Heart left ventricle (tissue), 16 donors: Measurements from ENCODE around the gene BCR. TPM values are rescaled to one million over a fixed set of nuclear protein-coding genes. Genes with fewer than 3 reads are reported as not detected.
"Not testable (repeated sequence)": the region's sequence is repeated elsewhere in the genome, so short reads cannot be mapped to it uniquely, and the experiment has no call there.

Experiments
- ATAC-seq, 4 donors: fragments of 200-7000 bp; cut with Tn5 transposase; one replicate each; pipeline ENCODE4 v1.9.1; 2020 to 2022; ENCODE audit warnings: moderate library complexity in 4 of 4, mild to moderate bottlenecking in 3 of 4, moderate number of reproducible peaks in 1 of 4
- DNase-seq, 5 donors: peaks; one replicate each; pipeline ENCODE4 v3.0.0-alpha.2; 2020
- H3K27ac ChIP-seq, 12 donors: fragments of 200-600 bp; sonication (generic) in 4 of 12; one replicate each; pipeline versions ENCODE4 v1.5.0 to v1.8.0; 2016 to 2022; ENCODE audit warnings: mild to moderate bottlenecking in 2 of 12
- H3K27me3 ChIP-seq, 9 donors: fragments of 200-600 bp; sonication (generic) in 2 of 9; one replicate each; pipeline versions ENCODE4 v1.5.1 to v1.8.0; 2016 to 2022; ENCODE audit warnings: mild to moderate bottlenecking in 3 of 9
- H3K36me3 ChIP-seq, 9 donors: fragments of 200-600 bp; sonication (generic) in 2 of 9; one replicate each; pipeline versions ENCODE4 v1.5.0 to v1.8.0; 2018 to 2022; ENCODE audit warnings: mild to moderate bottlenecking in 2 of 9
- H3K4me1 ChIP-seq, 12 donors: fragments of 200-600 bp; sonication (generic) in 4 of 12; one replicate each; pipeline versions ENCODE4 v1.5.0 to v1.8.0; 2016 to 2022; ENCODE audit warnings: mild to moderate bottlenecking in 3 of 12
- H3K4me3 ChIP-seq, 12 donors: fragments of 200-600 bp; sonication (generic) in 4 of 12; one replicate each; pipeline versions ENCODE4 v1.5.0 to v1.8.0; 2017 to 2022; ENCODE audit warnings: mild to moderate bottlenecking in 9 of 12, moderate library complexity in 4 of 12
- H3K9me3 ChIP-seq, 12 donors: fragments of 200-600 bp; sonication (generic) in 4 of 12; one replicate each; pipeline versions ENCODE4 v1.5.0 to v1.8.0; 2016 to 2022; ENCODE audit warnings: mild to moderate bottlenecking in 1 of 12
- CTCF ChIP-seq, 12 donors: fragments of 200-600 bp; sonication (generic) in 4 of 12; IDR thresholded peaks; one replicate each; pipeline versions ENCODE4 v1.5.0 to v1.8.0; 2018 to 2022; ENCODE audit warnings: antibody characterized with exemption in 12 of 12, mild to moderate bottlenecking in 5 of 12
- POLR2A ChIP-seq, 2 donors: fragments of 450-650 bp; IDR thresholded peaks; one replicate each; pipeline ENCODE4 v1.6.1; 2017; ENCODE audit warnings: antibody characterized with exemption in 2 of 2, mild to moderate bottlenecking in 2 of 2, moderate library complexity in 2 of 2
- WGBS, 4 donors: extraction: QIAGEN DNeasy Blood & Tissue Kit in 2 of 4; methylation state at CpG; one replicate each; pipeline versions ENCODE4 v1.1.5 to v1.1.7; 2013 to 2018; 5-methylcytosine and 5-hydroxymethylcytosine counted together
- intact Hi-C, 10 donors: fragments of 100-400 bp; cut with DNase I; formaldehyde crosslinking; loops; one replicate each; pipeline versions ENCODE4 v1.11.1 to v1.14.2; 2022
- polyA plus RNA-seq, 2 donors: library from polyadenylated mRNA; stranded (reverse); fragments of 200-250 nt; gene quantifications; one replicate each; pipeline ENCODE4 v1.2.3, GENCODE V29; 2013
- total RNA-seq, 9 donors: library from RNA; depleted of rRNA in 2 of 9; stranded (reverse); fragments of >200 nt in 2 of 9; fragmentation: NEBNext Ultra II Directional in 3 of 9; extraction: Animal tissue kit (Norgen Biotek cat#: 25700) in 3 of 9; gene quantifications; one replicate each; pipeline versions ENCODE4 v1.1.0 to v1.2.4, GENCODE V29; 2016 to 2023
- donor health status: ischemic (EF 13 %, LVEDD 7.1; RV severe dilation, severe dysfunction).
- donor health status: healthy with polysubstance abuse.
- donor health status: DM: no; HTN: yes; CAD: no.
- donor health status: DM: no; HTN: no; CAD: no.
- donor health status: ischemic (EF 25% LVEDD 6.9; RV normal size, moderate dysfunction).
- donor health status: ischemic (EF 25% LVEDD 5.7; RV mildly dilated, moderate dysfunction).
- donor health status: healthy.
- donor health status: DM: yes; HTN: yes; CAD: no.
- donor health status: ischemic (EF 35%, LVEDD 5.7; RV mildly dilated, moderate dysfunction).
- donor health status: nonischemic (EF 11% LVEDD 7.7; RV severe dilation, severe dysfunction).
- donor health status: DM: yes; HTN: yes; CAD: no.
- donor health status: PGD.
- donor health status: ischemic (EF 29% LVEDD 5.4; RV normal size, mild dysfunction).
- donor health status: nonischemic (EF 23%, LVEDD 6.1; RV moderate dilation, normal function).

Gene BCR
- total and polyA plus RNA-seq, 11 donors: 12.6 to 51.1 (median 28.7) TPM

GRCh38 chr22:23325183-23325582 lies 144.9 kb downstream of the BCR start:
- Histone ChIP-seq H3K27me3 (no peaks in the 10 kb centered on the region), H3K4me1 (no peaks in the 10 kb centered on the region), H3K9me3 (no peaks in the 10 kb centered on the region), H3K36me3 (no peaks in the 10 kb centered on the region), H3K4me3 (no peak overlapping the region), H3K27ac (no peak overlapping the region)
- ATAC-seq: no peak
- intact Hi-C loops: no loop called here
- no peak for DNase-seq
- TF ChIP-seq CTCF (IDR thresholded peaks at IDR 0.05) (no peak), POLR2A (IDR thresholded peaks at IDR 0.05) (no peak)
- WGBS, 4 donors: 61 to 85% (median 69%) methylated on average over 2 to 6 of the region's 6 CpGs

- H3K4me1 ChIP-seq, H3K4me3 ChIP-seq, H3K27ac ChIP-seq, H3K36me3 ChIP-seq, DNase-seq, H3K9me3 ChIP-seq, H3K27me3 ChIP-seq, ATAC-seq, intact Hi-C loops: not testable (repeated sequence)
Measured at GRCh38 chr22:23333822-23334221, 153.5 kb downstream of the BCR start.

- H3K36me3 ChIP-seq, H3K27ac ChIP-seq, H3K9me3 ChIP-seq, H3K4me1 ChIP-seq, H3K27me3 ChIP-seq, intact Hi-C loops, DNase-seq, H3K4me3 ChIP-seq: not testable (repeated sequence)
- WGBS, 4 donors: 78 to 99% (median 88%) methylated on average over 3 to 8 of the region's 9 CpGs
- peak in 2 of 4 donors; percentile 53 to 62 for ATAC-seq
Measured at GRCh38 chr22:23337672-23338071, 157.4 kb downstream of the BCR start.

- H3K4me3 ChIP-seq, H3K36me3 ChIP-seq, DNase-seq, intact Hi-C loops, H3K9me3 ChIP-seq, H3K27me3 ChIP-seq, H3K4me1 ChIP-seq, H3K27ac ChIP-seq: not testable (repeated sequence)
- WGBS, 4 donors: 68 to 77% (median 71%) methylated on average over 9 to 10 of the region's 10 CpGs
- ATAC-seq: peak in 2 of 4 donors; percentile 56 to 59
Measured at GRCh38 chr22:23341942-23342695, 161.8 kb downstream of the BCR start.

- intact Hi-C loops: no loop called here
- Histone ChIP-seq H3K4me3 (no peak overlapping the region), H3K4me1 (no peaks in the 10 kb centered on the region), H3K27me3 (peaks cover 0 to 10% (median 0%) of the 10 kb centered on the region in 9 donors), H3K36me3 (no peaks in the 10 kb centered on the region), H3K9me3 (no peaks in the 10 kb centered on the region), H3K27ac (no peak overlapping the region)
- TF ChIP-seq CTCF (IDR thresholded peaks at IDR 0.05) (no peak), POLR2A (IDR thresholded peaks at IDR 0.05) (no peak)
- no peak for ATAC-seq
- no peak for DNase-seq
- 58 to 71% (median 70%) methylated on average over 1 of the region's 1 CpG for WGBS, 4 donors
Measured at GRCh38 chr22:23351321-23351720, 171.0 kb downstream of the BCR start.

- H3K27ac ChIP-seq: no peak overlapping the region
- no peak overlapping the region for H3K4me3 ChIP-seq
- 71 to 95% (median 83%) methylated on average over 1 of the region's 1 CpG for WGBS, 4 donors
- no peaks in the 10 kb centered on the region for H3K4me1 ChIP-seq
- no peaks in the 10 kb centered on the region for H3K36me3 ChIP-seq
- intact Hi-C loops: no loop called here
- ATAC-seq (no peak), DNase-seq (no peak)
- peaks cover 0 to 10% (median 0%) of the 10 kb centered on the region in 9 donors for H3K27me3 ChIP-seq
- no peak for TF ChIP-seq CTCF (IDR thresholded peaks at IDR 0.05)
- TF ChIP-seq POLR2A (IDR thresholded peaks at IDR 0.05): no peak
- no peaks in the 10 kb centered on the region for H3K9me3 ChIP-seq
Measured at GRCh38 chr22:23353004-23353403, 172.7 kb downstream of the BCR start.
